Breast epithelium (tissue), 3 donors: Measurements from ENCODE around the gene MCM3AP.

ENCODE experiments used
- POLR2AphosphoS5 ChIP-seq, 3 donors: sonication (generic); formaldehyde crosslinking; IDR thresholded peaks; one replicate each; pipeline ENCODE4 v1.6.1; 2017; ENCODE audit warnings: antibody characterized with exemption in 3 of 3
- TF ChIP-seq, protein P1 (sequence below), 3 donors: fragments of 450-650 bp; IDR thresholded peaks; one replicate each; pipeline ENCODE4 v1.5.1; 2016 to 2017; ENCODE audit warnings: antibody characterized with exemption in 3 of 3, mild to moderate bottlenecking in 3 of 3, moderate library complexity in 3 of 3

DNA sequence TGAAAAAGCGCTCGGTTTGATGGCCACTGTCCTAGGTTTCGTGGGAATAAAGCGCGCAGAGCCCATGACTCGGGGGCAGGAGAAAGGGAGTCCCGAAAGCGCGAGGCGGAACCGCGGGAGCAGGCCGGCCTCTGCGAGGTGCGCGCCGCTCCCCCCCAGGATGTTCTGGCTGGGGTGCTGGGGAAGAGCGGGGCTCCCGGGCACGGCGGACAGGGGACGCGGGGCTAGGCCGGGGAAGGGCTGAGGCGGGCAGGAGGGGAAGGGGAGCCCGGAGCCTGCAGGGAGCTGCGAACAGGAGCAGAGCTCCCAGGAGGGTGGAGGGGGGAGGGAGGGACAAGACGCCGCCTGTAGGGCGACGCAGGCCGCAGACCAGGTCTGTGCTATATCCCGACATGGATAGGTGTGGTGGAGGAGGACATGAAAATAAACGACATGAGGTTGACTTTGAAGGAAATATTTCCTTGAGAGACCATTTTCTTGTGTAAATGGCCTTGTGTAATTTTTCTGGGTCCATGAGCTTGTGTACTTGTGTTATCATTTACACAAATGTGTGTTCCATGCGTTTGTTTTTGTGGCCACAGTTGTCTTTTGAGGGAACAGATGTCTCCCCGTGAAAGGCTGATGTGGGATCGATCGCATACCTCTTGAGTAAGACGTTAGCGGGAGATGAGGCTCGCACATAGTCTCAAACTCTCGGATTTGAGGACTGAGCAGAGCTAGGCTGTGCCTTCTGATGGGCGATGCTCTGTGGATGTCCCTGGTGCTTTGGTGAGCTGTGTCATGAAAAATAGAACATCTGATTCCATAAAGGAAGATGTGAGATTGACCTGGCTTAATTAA is 39.9 kb upstream of the MCM3AP start:
- no peak for TF ChIP-seq POLR2AphosphoS5 (IDR thresholded peaks at IDR 0.05)
- TF ChIP-seq, protein P1, sequence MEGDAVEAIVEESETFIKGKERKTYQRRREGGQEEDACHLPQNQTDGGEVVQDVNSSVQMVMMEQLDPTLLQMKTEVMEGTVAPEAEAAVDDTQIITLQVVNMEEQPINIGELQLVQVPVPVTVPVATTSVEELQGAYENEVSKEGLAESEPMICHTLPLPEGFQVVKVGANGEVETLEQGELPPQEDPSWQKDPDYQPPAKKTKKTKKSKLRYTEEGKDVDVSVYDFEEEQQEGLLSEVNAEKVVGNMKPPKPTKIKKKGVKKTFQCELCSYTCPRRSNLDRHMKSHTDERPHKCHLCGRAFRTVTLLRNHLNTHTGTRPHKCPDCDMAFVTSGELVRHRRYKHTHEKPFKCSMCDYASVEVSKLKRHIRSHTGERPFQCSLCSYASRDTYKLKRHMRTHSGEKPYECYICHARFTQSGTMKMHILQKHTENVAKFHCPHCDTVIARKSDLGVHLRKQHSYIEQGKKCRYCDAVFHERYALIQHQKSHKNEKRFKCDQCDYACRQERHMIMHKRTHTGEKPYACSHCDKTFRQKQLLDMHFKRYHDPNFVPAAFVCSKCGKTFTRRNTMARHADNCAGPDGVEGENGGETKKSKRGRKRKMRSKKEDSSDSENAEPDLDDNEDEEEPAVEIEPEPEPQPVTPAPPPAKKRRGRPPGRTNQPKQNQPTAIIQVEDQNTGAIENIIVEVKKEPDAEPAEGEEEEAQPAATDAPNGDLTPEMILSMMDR (IDR thresholded peaks at IDR 0.05), result peak in 2 of 3 donors; percentile 5 to 16
